Colon (tissue), 2 donors: ENCODE measurements around the gene CLEC5A.
"Not testable (repeated sequence)": the region's sequence is repeated elsewhere in the genome, so short reads cannot be mapped to it uniquely, and the experiment has no call there.

Experiments used
- FAIRE-seq: peaks from 2 replicates; lab custom pipeline; 2012; peaks lifted over from hg19 to GRCh38; lab: Jason Lieb, UNC
- donor health status: control.
- donor health status: control.

CLEC5A gene

DNA sequence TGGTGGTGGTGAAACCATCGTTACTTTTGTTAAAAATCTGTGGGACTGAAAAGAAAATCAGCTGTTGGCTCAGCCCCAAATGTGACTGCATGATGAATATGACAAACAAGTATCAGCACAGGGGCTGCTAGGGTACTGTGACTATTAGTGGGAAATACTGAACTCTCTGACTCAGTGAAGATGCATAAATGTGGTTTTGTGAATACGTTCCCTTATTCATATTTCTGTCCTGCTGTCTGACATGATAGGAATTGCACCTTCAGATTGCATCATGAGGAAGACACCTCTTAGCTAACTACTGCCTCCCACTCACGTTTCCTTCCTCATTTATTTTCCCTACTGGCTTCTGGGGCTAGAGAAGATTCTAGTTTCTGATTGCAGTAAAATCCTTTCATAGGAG is 1.4 kb downstream of the CLEC5A start:
- no peak for FAIRE-seq

DNA sequence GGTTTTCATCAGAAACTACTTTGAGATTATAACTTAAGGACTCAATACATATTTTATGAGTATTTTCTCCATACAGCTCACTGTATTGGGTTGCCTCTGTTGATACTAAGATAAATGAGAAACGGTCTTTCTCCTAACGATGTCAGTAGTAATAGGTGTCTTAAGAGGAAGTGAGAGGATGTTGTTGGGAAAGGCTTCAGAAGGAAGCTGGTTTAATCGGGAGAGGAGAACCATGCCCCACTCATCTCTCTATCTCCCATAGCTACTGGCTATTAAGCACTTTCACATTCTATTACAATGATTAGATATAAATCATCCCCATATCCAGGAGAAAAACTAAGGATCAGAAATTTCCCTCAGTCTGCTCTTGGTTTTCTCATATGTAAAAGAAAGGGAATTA is 2.0 kb downstream of the CLEC5A start:
- FAIRE-seq: no peak

DNA sequence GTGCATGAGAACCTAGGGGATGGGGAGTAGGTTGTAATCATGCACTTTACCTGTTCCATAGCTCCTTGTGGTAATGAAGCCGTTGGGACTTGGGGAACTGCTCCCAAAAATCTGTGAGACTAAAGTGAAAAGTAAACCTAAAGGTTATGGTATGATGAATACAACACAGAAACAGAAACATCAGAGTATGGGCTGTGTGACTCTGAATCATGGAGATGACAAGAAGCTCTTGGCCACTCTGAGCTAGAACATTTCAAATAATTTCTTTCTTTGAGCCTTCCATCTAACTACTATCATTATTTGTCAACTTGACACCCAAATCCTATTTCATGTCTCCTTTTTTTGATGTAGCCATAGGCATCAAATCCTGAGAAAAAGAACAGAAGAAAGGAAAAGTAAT is 2.9 kb downstream of the CLEC5A start:
- FAIRE-seq: no peak

DNA sequence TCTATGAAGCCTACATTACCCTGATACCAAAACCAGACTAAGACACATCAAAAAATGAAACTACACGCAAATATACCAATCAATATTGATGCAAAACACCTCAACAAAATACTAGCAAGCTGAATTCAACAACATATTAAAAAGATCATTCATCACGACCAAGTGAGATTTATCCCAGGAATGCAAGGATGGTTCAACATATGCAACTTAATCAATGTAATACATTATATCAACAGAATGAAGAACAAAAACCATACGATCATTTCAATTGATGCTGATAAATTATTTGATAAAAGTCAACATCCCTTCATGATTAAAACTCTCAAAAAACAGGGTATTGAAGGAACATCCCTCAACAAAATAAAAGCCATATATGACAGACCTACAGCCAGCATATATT is 5.7 kb downstream of the CLEC5A start:
- FAIRE-seq: no peak

DNA sequence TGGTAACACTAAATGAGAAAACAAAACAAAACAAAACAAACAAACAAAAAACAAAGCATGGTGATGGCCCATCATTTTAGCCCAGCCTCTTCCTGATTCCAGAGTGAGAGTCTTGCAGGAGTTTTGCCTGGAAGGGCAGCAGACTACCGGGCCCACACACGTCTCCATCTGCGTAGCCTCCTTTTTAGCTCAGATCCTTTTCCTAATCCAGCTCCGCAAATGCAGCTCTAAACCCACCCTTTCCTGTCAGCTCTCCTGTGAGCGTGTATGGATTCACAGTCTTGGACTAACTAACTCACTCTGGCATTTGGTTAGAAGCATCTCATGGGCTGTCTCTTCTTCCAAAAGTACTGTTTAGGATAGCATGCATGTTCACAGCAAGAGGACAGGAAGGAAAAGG is 16.6 kb downstream of the CLEC5A start:
- no peak for FAIRE-seq

DNA sequence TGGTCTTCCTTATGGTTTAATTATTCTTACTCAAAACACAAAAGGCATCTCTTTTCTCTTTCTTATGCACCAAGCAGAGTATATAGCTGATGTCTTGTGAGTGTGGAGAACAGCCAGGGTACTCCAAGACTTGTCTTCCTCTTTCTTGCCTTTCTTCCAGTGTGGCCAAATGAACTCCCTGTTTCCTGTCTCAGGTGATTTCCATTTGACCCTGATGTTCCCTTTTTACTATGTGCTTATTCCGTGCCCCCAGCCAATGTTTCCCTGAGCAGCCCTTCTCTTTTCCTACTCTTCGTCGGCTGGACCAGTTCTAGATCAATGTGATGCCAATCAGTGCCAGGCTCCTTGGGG is 18.0 kb downstream of the CLEC5A start:
- FAIRE-seq: no peak

DNA sequence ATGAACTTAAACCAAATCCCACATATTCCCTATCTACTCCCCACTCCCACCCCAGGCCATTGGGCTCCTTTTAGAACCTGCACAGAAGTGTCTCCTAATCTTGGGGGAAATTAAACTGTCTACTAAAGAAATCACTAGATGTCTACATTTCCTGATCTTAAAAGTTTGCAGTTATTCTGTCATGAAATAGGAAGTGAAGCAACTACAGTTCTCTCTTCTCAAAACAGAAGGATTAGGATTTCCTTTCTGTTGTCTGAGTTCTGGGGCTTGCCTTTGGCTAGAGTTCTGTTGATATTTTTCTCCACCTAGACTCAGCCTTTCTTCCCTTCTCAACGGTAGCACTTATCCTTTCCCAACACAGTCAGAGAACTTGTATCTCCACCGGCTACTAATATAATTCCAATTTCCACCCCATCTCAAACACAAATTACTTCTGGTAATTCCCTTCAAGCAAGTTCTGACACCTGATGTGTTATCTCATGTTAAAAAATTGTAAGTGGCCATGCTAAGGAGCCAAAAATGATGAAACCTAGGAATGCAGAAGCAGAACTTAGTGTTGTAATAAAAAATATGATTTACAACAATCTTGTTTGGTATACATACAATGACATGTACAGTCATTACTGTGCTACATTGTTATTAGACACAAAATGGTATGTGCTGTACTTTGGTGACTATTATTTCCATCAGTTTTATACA is 18.5 kb downstream of the CLEC5A start:
- no peak for FAIRE-seq

DNA sequence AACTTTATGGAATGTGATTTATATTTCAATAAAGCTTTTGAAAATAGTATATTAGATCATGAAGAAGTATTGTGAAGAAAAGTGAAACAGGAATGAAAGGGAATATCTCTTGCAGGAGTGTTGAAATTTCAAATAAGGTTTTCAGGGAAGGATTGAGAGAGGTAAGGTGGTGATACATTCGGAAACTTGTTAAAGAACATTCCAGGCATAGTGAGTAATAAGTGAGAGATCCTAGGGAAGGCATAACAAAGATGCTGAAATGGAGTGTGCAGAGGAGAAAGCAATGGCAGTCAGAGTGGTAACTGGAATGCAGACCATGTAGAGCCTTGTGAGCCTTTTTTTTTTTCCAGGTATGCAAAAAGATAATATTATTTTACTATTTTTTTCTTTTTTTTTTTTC is 26.5 kb downstream of the CLEC5A start:
- FAIRE-seq: no peak

DNA sequence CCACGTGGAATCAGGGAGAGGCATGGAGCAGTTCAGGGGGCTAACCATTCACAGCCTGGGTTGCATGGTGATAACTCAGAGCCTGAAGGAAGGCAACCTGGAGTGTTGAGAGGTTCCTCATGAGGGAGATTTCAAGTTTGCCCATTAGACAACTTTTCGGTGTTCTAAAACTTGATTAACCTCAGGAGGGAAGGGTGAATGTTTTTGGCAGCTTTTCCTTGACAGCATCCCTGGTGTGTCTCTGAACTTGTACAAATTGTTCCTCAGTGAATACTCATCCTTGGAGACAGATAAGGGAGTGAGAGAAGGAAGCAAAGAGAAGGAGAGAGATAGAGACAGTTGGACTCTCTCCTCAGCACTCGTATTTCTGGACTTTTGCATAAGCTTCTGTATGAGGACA is 30.7 kb downstream of the CLEC5A start, which contains the start of gene OR9A4:
Gene OR9A4, plus strand, starts transcription at position 301 of the 400 bp plus-strand sequence. CDS start 2,477 bp downstream, outside the sequence.
- FAIRE-seq: no peak

DNA sequence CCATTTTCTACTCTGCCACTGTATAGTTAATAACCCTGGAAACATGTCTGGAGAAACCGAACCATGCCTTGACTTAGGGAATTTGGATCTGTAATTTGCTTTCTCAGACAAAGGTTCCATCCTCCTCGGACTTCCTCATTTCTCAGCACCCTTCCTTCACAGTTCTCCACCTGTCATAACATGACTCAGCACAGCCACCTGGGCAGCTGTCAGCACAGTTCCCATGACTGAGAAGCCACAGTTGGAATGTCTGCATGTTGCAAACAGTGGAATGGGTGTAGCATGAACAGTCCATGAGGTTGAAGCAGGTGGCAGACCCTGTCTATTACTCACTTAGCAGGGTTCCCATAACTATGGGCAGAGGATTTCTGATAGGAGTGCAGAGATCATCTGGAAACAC is 31.2 kb downstream of the CLEC5A start:
- FAIRE-seq: no peak

DNA sequence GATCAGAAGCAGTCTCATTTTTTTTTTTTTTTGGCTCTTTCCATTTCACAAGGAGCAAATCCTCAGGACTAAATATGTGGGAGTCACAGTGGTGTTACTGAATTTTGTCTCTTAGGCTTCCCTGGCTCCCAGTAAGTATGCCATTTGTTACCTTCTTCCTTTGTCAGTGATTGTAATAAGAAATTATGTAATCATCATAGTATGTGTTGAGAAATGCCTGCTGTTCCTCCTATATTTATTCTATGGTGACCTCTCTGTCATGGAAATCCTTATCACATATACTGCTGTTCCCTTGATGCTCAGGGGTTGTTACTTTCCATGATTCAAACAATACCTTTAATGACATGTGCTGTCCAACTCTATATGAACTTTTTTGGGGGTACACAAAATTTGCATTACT is 35.4 kb downstream of the CLEC5A start:
- no peak for FAIRE-seq

DNA sequence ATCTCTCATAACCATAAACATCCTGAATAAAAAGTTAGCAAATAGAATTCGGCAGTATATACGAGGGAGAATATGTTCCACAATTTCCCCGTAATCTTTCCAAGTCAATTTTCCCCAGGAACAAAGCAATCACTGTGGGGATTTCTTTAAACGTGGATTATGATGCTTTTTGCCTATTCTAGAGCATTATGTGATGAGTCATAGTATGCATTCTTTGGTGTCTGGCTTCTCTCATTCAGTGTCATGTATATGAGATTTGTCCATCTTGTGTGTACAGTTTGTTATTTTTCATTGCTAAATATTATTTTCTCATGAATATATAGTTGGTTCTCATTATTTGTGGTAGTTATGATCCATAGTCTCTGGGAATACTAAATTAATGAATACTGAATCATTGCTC is 40.5 kb downstream of the CLEC5A start:
- no peak for FAIRE-seq

DNA sequence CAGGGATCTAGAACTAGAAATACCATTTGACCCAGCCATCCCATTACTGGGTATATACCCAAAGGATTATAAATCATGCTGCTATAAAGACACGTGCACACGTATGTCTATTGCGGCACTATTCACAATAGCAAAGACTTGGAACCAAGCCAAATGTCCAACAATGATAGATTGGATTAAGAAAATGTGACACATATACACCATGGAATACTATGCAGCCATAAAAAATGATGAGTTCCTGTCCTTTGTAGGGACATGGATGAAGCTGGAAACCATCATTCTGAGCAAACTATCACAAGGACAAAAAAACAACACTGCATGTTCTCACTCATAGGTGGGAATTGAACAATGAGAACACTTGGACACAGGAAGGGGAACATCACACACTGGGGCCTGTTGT is 47.4 kb downstream of the CLEC5A start:
- not testable (repeated sequence) for FAIRE-seq

DNA sequence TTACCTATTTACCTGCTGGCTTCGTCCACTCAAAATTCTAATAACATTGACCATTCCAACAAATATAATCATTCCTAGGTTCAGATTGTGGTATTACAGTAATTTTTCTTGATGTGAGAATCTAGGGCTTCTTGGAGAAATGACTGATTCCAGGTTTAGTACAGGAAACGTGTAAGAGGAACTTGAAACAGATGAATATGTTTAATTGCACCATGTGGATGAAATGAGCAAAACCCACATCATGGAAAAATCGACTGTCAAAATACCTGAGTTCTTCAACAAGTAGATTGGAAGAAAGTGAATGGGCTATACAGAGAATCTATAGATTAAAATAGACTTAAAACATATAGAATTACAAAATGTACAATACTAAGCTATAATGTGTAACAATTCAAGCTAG is 55.4 kb downstream of the CLEC5A start:
- FAIRE-seq: no peak

DNA sequence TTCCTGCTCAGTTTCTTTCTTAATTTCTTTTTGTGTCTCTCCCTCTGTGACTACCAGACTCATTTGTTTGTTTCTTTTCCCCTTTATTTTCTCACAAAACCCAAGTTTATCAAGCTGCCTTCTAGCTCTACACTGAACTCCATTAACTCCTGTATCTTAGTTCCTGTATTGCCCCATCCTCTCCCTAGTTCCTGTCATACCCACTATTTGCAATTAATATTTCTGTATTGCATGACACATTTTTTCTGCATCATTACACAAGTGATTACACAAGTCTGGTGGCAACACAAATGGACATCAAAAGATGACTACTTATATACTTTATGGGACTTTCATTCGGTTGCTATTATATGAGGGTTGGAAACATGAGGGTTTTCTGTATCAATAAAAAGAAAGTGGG is 57.5 kb downstream of the CLEC5A start:
- FAIRE-seq: no peak

DNA sequence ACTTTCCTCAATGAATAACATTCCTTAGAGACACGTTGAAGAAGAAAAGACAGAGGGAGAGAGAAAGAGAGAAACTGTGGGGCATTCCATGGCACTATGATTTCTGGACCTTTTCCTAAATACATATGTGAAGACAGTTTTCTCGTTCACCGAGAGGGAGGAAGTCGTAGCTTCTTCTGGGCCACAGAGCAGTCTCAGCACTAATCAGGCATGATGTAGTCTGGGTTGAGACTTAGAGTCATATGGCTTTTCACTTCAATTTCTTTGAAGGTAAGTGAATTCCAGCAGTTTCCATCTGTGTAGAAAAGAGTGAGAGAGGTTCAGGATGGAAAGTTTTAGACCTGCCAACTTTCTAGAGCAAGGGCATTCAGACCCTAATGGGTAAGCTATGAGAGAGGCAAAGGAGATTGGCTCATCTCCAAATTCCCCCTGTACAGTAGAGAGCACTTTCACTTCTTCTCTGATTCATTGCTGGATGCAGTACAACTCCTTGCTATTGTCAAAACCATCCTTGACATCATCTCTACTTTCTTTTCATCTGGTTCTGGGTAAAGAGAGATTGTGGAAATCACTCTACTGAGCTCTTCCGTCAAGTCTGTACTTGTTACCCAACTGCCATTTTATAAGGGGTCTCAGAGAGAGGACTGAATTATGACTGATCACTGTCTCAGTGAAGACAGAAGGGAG is 62.1 kb downstream of the CLEC5A start:
- FAIRE-seq: no peak

DNA sequence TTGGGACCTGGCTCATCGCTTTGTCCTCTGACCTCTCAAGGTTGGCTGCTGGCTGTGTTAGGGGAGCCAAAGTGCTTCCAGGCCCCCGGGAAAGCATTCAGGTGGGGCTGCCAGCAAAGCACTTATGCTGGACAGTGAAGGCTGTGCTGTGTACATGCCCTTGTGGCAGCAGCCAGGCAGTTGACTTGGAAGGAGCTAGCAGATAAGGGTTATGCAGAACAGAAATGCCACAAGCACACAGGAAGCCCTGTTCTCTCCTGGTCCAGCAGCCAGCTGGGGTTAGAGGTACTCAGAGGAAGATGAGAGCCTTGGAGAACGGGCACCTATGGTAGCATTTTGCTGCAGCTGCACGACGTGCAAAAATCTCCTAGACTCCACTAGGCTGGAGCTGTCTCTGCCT is 65.8 kb downstream of the CLEC5A start:
- no peak for FAIRE-seq

DNA sequence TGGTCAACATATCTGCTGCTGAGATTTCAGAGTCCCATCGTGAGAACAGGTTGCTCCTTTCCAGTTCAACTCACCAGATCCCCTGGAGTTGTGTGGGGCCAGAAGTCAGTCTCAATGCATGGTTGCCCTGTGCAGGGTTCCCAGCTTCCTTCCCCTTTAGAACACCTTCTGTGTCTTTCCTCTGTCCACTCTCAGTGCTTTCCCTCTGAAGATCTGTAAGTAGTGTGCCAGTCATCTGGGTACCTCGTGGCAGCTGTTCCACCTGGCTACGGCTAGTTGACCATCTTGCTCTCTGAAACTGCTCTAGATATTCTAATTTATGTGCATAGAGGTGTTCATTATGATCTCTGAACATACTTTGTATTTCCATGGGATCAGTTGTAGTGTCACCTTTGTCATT is 69.4 kb downstream of the CLEC5A start:
- no peak for FAIRE-seq
